NB4 (cell line): ENCODE data around the gene CYB561D2.

Experiments
- DNase-seq: peaks from one replicate; pipeline ENCODE4 v3.0.0; 2010; ENCODE audit warnings: low read depth
- H3K4me3 ChIP-seq: one replicate; pipeline ENCODE4 v1.5.1; 2011; ENCODE audit warnings: mild to moderate bottlenecking, low read depth, low read length, moderate library complexity
- MYC ChIP-seq: IDR thresholded peaks from 2 replicates; pipeline ENCODE4 v1.6.1; 2011; ENCODE audit warnings: low read depth, low read length
- POLR2A ChIP-seq: IDR thresholded peaks from 2 replicates; pipeline ENCODE4 v1.6.1; 2011; ENCODE audit warnings: mild to moderate bottlenecking; ENCODE audit not compliant: insufficient read length; ENCODE audit errors: extremely low read depth
- TF ChIP-seq, protein P1 (sequence below): IDR thresholded peaks from 2 replicates; pipeline ENCODE4 v1.6.1; 2011; ENCODE audit warnings: low read depth, low read length
- TF ChIP-seq, protein P2 (sequence below): IDR thresholded peaks from one replicate; pipeline ENCODE4 v1.5.1; 2012; ENCODE audit warnings: low read depth, low read length

CYB561D2 gene

DNA sequence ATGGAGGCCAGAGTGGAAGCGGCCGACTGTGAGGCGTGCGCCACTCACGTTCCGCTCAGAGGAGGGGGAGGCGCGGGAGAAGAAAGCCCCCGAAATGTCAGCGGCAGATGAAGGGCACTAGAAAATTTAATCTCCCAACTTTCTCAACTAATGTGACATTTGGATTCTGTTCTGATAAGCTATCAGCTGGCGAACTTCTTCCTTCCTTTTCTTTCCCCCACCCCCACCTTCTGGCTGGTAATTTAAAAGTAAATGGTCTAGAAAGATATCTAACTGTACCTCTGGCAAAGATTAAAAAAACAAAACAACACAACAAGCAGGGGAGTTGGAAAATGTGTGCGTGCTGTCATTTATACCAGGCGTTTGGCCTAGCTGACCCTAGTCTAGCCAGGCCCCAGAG lies 35.1 kb downstream of the CYB561D2 start:
- no peak for DNase-seq
- TF ChIP-seq, protein P1, sequence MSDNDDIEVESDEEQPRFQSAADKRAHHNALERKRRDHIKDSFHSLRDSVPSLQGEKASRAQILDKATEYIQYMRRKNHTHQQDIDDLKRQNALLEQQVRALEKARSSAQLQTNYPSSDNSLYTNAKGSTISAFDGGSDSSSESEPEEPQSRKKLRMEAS: no peak
- TF ChIP-seq, protein P2, sequence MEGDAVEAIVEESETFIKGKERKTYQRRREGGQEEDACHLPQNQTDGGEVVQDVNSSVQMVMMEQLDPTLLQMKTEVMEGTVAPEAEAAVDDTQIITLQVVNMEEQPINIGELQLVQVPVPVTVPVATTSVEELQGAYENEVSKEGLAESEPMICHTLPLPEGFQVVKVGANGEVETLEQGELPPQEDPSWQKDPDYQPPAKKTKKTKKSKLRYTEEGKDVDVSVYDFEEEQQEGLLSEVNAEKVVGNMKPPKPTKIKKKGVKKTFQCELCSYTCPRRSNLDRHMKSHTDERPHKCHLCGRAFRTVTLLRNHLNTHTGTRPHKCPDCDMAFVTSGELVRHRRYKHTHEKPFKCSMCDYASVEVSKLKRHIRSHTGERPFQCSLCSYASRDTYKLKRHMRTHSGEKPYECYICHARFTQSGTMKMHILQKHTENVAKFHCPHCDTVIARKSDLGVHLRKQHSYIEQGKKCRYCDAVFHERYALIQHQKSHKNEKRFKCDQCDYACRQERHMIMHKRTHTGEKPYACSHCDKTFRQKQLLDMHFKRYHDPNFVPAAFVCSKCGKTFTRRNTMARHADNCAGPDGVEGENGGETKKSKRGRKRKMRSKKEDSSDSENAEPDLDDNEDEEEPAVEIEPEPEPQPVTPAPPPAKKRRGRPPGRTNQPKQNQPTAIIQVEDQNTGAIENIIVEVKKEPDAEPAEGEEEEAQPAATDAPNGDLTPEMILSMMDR: no peak
- TF ChIP-seq POLR2A (no peak), MYC (no peak)
- no peak overlapping the region for H3K4me3 ChIP-seq

DNA sequence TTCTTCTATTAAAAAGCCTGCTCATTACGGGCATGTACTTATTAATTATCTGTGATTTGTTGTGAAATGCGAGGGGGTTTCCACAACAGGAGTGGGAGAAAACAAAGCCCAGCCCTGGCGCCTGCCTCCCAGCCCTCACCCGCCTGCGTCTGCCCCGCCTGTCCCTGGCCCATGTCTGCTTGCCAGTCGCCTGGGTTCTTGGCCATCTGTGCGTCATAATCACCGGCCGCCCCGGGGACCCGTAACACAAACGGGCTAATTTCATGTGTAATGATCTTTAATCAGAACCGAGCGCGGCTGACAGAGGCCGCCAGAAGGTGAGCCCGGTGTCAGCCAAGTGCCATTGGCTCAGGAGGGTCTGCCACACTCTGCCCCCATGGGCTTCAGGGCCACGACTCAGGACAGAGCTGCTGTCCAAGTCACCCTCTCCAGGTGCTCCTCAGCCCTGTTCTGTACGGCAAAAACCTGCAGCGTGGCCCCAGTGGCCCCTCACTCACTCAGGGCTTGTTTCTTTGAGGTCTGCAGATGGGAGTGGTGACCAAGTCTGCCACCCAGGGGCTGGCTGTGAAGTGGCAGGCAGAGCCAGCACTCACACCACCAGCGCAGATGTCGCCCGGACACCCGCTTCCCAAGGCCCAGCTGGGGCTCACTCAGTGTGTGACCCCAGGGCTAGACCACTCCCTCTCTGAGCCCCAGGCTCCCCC lies 37.5 kb downstream of the CYB561D2 start:
- no peak overlapping the region for H3K4me3 ChIP-seq
- DNase-seq: peak; percentile 25
- TF ChIP-seq, protein P1: no peak
- TF ChIP-seq, protein P2: peak; percentile 33
- TF ChIP-seq POLR2A: no peak
- no peak for TF ChIP-seq MYC

DNA sequence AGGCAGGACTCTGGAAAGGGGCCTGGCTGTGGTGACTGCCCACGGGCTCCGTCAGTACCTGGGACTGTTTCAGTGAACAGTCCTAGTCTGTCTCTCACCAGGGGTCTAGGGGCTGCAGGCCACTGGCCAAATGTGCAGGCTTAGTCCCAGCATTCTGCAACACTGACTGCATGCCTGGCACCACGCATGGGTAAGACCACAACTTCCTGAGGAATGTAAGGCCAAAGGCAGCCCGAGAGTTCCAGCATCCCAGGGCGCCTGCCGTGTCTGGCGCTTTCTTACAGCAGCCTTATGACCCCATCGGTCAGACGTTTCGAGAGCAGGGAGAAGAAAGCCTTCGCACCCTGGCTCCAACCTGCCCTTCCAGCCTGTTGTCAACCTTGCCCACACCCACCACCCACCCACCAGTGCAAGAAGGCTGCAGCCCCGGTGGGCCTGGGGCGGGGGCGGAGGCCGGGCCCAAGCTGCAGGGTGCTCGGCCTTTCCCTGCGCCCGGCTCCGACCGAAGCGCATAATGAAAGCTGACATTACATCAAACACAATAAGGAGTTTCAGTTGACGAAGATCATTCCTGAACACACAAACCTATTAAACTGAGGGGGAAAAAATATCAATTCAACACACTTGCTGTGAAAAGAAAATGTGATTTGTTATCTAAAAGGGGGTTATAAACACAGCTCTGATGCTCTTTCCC lies 38.2 kb downstream of the CYB561D2 start:
- TF ChIP-seq, protein P1: no peak
- TF ChIP-seq, protein P2: no peak
- TF ChIP-seq MYC (no peak), POLR2A (no peak)
- no peak for DNase-seq
- H3K4me3 ChIP-seq: no peak overlapping the region

DNA sequence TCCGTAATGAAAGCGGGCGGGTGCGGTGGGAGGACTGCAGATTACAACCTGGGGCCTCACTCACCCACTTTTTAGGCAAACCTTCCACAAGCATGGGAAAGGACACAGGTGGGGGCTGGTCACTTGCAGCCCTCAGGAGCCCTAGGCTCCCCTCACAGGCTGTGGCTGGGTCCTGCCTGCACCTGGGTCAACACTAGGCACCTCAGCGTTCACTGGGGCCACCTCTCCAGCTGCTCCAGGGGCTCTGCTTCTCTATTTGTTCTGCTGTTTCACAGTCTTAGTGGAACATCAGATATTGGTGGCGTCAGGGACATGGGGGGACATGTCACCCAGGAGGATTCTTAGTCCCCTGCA lies 38.7 kb downstream of the CYB561D2 start:
- no peak for TF ChIP-seq MYC
- TF ChIP-seq, protein P1: no peak
- TF ChIP-seq POLR2A: no peak
- TF ChIP-seq, protein P2: no peak
- no peak for DNase-seq
- no peak overlapping the region for H3K4me3 ChIP-seq

DNA sequence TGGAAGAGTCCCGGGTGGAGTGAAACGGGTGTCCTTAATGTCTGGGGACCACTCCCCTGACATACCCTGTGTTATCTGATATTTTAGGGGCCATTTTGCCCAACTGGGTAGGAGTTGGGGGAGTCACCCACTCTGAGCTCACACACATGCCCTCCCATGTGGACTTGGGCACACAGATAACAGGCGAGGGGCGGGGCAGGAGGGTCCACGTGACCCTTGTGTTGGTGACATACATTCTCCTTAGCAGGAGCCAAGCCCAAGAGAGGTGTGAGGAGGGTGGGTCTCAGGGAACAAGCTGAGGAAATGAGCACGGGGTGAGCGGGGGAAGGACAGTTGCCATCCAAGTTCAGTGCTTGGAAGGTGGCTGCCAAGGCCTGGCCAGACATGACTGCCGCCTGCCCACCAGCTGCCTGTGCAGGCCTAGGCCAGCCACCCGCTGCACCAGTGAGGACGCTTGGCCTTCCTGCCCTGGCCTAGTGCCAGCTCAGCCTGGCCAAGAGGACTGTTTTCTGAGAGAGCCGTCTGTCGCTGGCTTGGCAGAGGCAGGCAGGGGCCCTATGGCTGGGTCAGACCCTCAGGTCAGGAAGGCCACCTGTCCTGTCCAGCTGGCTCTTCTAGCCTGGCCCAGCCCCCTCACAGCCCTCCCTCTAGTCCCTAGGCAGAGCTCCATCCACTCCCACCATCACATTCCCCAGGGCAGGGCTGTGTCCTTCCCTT lies 40.0 kb downstream of the CYB561D2 start:
- no peak for DNase-seq
- TF ChIP-seq, protein P2: no peak

More for the DNA sequence above, 40.0 kb downstream of the CYB561D2 start:
- H3K4me3 ChIP-seq: no peak overlapping the region
